Measurements from ENCODE around the gene TAF11.

- TF ChIP-seq CTCF (IDR thresholded peaks at IDR 0.05): no peak
- TF ChIP-seq POLR2AphosphoS5 (IDR thresholded peaks at IDR 0.05): no peak
Observed at GRCh38 chr6:34836008-34836407, 51.8 kb downstream of the TAF11 start.
